Measurements from ENCODE around the gene ATP9A.

GRCh38 chr20:51585148-51585547, 183.0 kb downstream of the ATP9A start:
- TF ChIP-seq, protein P1, sequence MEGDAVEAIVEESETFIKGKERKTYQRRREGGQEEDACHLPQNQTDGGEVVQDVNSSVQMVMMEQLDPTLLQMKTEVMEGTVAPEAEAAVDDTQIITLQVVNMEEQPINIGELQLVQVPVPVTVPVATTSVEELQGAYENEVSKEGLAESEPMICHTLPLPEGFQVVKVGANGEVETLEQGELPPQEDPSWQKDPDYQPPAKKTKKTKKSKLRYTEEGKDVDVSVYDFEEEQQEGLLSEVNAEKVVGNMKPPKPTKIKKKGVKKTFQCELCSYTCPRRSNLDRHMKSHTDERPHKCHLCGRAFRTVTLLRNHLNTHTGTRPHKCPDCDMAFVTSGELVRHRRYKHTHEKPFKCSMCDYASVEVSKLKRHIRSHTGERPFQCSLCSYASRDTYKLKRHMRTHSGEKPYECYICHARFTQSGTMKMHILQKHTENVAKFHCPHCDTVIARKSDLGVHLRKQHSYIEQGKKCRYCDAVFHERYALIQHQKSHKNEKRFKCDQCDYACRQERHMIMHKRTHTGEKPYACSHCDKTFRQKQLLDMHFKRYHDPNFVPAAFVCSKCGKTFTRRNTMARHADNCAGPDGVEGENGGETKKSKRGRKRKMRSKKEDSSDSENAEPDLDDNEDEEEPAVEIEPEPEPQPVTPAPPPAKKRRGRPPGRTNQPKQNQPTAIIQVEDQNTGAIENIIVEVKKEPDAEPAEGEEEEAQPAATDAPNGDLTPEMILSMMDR (conservative IDR thresholded peaks at IDR 0.05) = no peak
- no peak for TF ChIP-seq EZH2 (IDR thresholded peaks at IDR 0.05; ENCODE audit: low read depth)
